H1 (cell line): ENCODE results near the gene PER2. TPM values are rescaled to one million over a fixed set of nuclear protein-coding genes. Genes with fewer than 3 reads are reported as not detected.

Experiments used
- ASH2L ChIP-seq: fragments of 200-600, 300-600 bp; sonication (generic); IDR thresholded peaks from one replicate; pipeline ENCODE4 v1.7.1; 2017; ENCODE audit warnings: low read length
- BACH1 ChIP-seq: IDR thresholded peaks from 2 replicates; pipeline ENCODE4 v1.6.1; 2012; ENCODE audit warnings: low read length, improper control_type of control experiment
- BCL11A ChIP-seq, 2 experiments: IDR thresholded peaks; one replicate each; pipeline ENCODE4 v1.6.1; 2011; ENCODE audit warnings: low read depth in 2 of 2, low read length in 2 of 2, mild to moderate bottlenecking in 2 of 2
- BRCA1 ChIP-seq: IDR thresholded peaks from 2 replicates; pipeline ENCODE4 v1.6.1; 2012; ENCODE audit warnings: low read depth, low read length, improper control_type of control experiment
- CBX8 ChIP-seq: fragments of 300-800, 300-1000 bp; sonication (generic); IDR thresholded peaks from 2 replicates; pipeline ENCODE4 v1.7.1; 2016; ENCODE audit warnings: low read depth, low read length, borderline replicate concordance
- CHD1 ChIP-seq: IDR thresholded peaks from 2 replicates; pipeline ENCODE4 v1.6.1; 2012; ENCODE audit warnings: low read depth, low read length, improper control_type of control experiment
- CHD2 ChIP-seq: IDR thresholded peaks from 2 replicates; pipeline ENCODE4 v1.6.1; 2012; ENCODE audit warnings: low read length, improper control_type of control experiment
- CREB1 ChIP-seq: IDR thresholded peaks from 2 replicates; pipeline ENCODE4 v1.6.1; 2012; ENCODE audit warnings: inconsistent platforms
- CTBP2 ChIP-seq: IDR thresholded peaks from 2 replicates; pipeline ENCODE4 v1.7.0; 2011; ENCODE audit warnings: borderline replicate concordance, mild to moderate bottlenecking, moderate library complexity, mixed read lengths, low read length; ENCODE audit not compliant: insufficient read depth, insufficient read length
- EZH2 ChIP-seq: fragments of 200-600 bp; sonication (generic); IDR thresholded peaks from 2 replicates; pipeline ENCODE4 v1.7.1; 2012; ENCODE audit warnings: low read depth, mild to moderate bottlenecking, moderate library complexity, low read length, inconsistent platforms; ENCODE audit not compliant: severe bottlenecking
- FOSL1 ChIP-seq: IDR thresholded peaks from 2 replicates; pipeline ENCODE4 v1.6.1; 2011; ENCODE audit warnings: mild to moderate bottlenecking, low read depth, low read length, moderate library complexity; ENCODE audit not compliant: insufficient read depth
- GABPA ChIP-seq: IDR thresholded peaks from 2 replicates; pipeline ENCODE4 v1.6.1; 2011; ENCODE audit warnings: mild to moderate bottlenecking, low read length, moderate library complexity, borderline replicate concordance; ENCODE audit not compliant: insufficient read depth
- JUND ChIP-seq: IDR thresholded peaks from 2 replicates; pipeline ENCODE4 v1.6.1; 2011; ENCODE audit warnings: mild to moderate bottlenecking, improper control_type of control experiment, low read length
- KDM4A ChIP-seq: IDR thresholded peaks from one replicate; pipeline ENCODE4 v1.7.1; 2012; ENCODE audit warnings: low read depth, mild to moderate bottlenecking, moderate library complexity, low read length, inconsistent platforms; ENCODE audit not compliant: severe bottlenecking
- MAX ChIP-seq: IDR thresholded peaks from 2 replicates; pipeline ENCODE4 v1.6.1; 2012; ENCODE audit warnings: inconsistent platforms
- NANOG ChIP-seq: IDR thresholded peaks from 2 replicates; pipeline ENCODE4 v1.6.1; 2011; ENCODE audit warnings: low read length, low read depth, mild to moderate bottlenecking, inconsistent platforms; ENCODE audit not compliant: insufficient read depth, poor library complexity, severe bottlenecking
- RNF2 ChIP-seq: fragments of 200-900, 300-1000 bp; sonication (generic); IDR thresholded peaks from 2 replicates; pipeline ENCODE4 v1.7.1; 2016; ENCODE audit warnings: borderline replicate concordance, low read depth, mild to moderate bottlenecking, antibody characterized with exemption, low read length; ENCODE audit not compliant: poor library complexity, severe bottlenecking; ENCODE audit errors: missing control alignments
- RXRA ChIP-seq: IDR thresholded peaks from 2 replicates; pipeline ENCODE4 v1.6.1; 2011; ENCODE audit warnings: low read depth, mild to moderate bottlenecking, low read length, moderate library complexity; ENCODE audit not compliant: insufficient read depth
- SIRT6 ChIP-seq: IDR thresholded peaks from one replicate; pipeline ENCODE4 v1.7.1; 2012; ENCODE audit warnings: low read length, inconsistent platforms
- SIX5 ChIP-seq: IDR thresholded peaks from 2 replicates; pipeline ENCODE4 v1.6.1; 2011; ENCODE audit warnings: mild to moderate bottlenecking, low read depth, low read length
- SP1 ChIP-seq: IDR thresholded peaks from 2 replicates; pipeline ENCODE4 v1.6.1; 2011; ENCODE audit warnings: low read depth, low read length
- SP2 ChIP-seq: IDR thresholded peaks from 2 replicates; pipeline ENCODE4 v1.6.1; 2012; ENCODE audit warnings: mild to moderate bottlenecking, low read length, inconsistent platforms
- TAF1 ChIP-seq: IDR thresholded peaks from 2 replicates; pipeline ENCODE4 v1.6.1; 2011; ENCODE audit warnings: mild to moderate bottlenecking, low read depth, low read length
- TAF7 ChIP-seq: optimal IDR thresholded peaks from 2 replicates; pipeline ENCODE3; 2011; ENCODE audit warnings: low read depth, mild to moderate bottlenecking, inconsistent platforms, low read length, moderate library complexity, borderline replicate concordance
- TCF12 ChIP-seq: IDR thresholded peaks from 2 replicates; pipeline ENCODE4 v1.6.1; 2011; ENCODE audit warnings: low read depth, mild to moderate bottlenecking, low read length
- polyA plus RNA-seq, 7 experiments: library from polyadenylated mRNA; depleted of rRNA in 3 of 7; stranded (reverse) in 5 of 7; unstranded in 2 of 7; fragments of >200 nt in 5 of 7; fragments of 200-250 nt in 2 of 7; gene quantifications; 1 replicate in 5 of 7; 2 replicates in 1 of 7; 4 replicates in 1 of 7; pipeline versions ENCODE4 v1.2.1 to v1.2.3, GENCODE V29; 2011 to 2013; ENCODE audit warnings: missing spikeins in 2 of 7, mixed read lengths in 2 of 7
- total RNA-seq: library from RNA; stranded (reverse); fragmentation: NEBNext Ultra II Directional; extraction: Animal tissue kit (Norgen Biotek cat#: 25700); gene quantifications from 2 replicates; pipeline ENCODE4 v1.2.1, GENCODE V29; 2021

PER2 gene
- total and polyA plus RNA-seq, 2 of the 8 experiments (the other 6 are each of a cell fraction or from before 2014, with no cell fraction given) = 0.91 to 5.5 TPM

- TF ChIP-seq CHD2 (no peak), CTBP2 (no peak), NANOG (no peak), FOSL1 (no peak), TAF7 (no peak), SIX5 (no peak), BCL11A (IDR thresholded peaks at IDR 0.05; ENCODE audit: low read depth in 2 of 2, low read length in 2 of 2) (no peak), ASH2L (no peak), EZH2 (no peak), CREB1 (no peak), TAF1 (peak; percentile 63), RNF2 (no peak), SIRT6 (no peak), SP2 (no peak), TCF12 (no peak), JUND (no peak), MAX (no peak; the same call in 1 of the 2 replicates), CHD1 (no peak), BRCA1 (no peak), GABPA (no peak), CBX8 (no peak), RXRA (no peak), BACH1 (no peak), SP1 (peak; percentile 48; the same call in 1 of the 2 replicates), KDM4A (no peak)
These were observed 48.3 kb downstream of the PER2 start, which contains the start of gene HES6 (continued) for GRCh38 chr2:238239863-238240756.
